HEK293 (cell line): ENCODE data around the gene IL17B.

Source experiments
- CTCF ChIA-PET: fragments of 350-600 bp; formaldehyde crosslinking; extraction: SDS; loops from one replicate; lab custom pipeline; 2021; ENCODE audit warnings: antibody characterized with exemption; lab: Yijun Ruan, JAX
- POLR2A ChIA-PET: fragments of 300-600 bp; formaldehyde crosslinking; extraction: SDS; loops from one replicate; lab custom pipeline; 2020; ENCODE audit warnings: antibody characterized with exemption, inconsistent platforms; lab: Yijun Ruan, JAX
- H3K27ac ChIP-seq: fragments of 200-500 bp; sonication (Bioruptor generic); 2 replicates; pipeline ENCODE4 v1.5.1; 2014; ENCODE audit warnings: low read depth, low read length, control low read depth, inconsistent platforms; ENCODE audit errors: extremely low read depth
- H3K36me3 ChIP-seq, 2 experiments: fragments of 200-500 bp in 1 of 2; sonication (Bioruptor generic) in 1 of 2; 1 replicate in 1 of 2; 2 replicates in 1 of 2; pipeline ENCODE4 v1.5.1; 2014 to 2017; ENCODE audit warnings: inconsistent platforms in 2 of 2, low read length in 2 of 2; ENCODE audit not compliant: control insufficient read depth in 2 of 2, insufficient read depth in 1 of 2
- H3K4me1 ChIP-seq: fragments of 200-500 bp; sonication (Bioruptor generic); 2 replicates; pipeline ENCODE4 v1.5.1; 2014; ENCODE audit warnings: mild to moderate bottlenecking, low read length, inconsistent platforms; ENCODE audit not compliant: control insufficient read depth, insufficient read depth
- H3K4me3 ChIP-seq: 2 replicates; pipeline ENCODE4 v1.5.1; 2011; ENCODE audit warnings: low read depth, mild to moderate bottlenecking, control low read depth, low read length, moderate library complexity
- H3K9me3 ChIP-seq: fragments of 200-500 bp; sonication (Bioruptor generic); 2 replicates; pipeline ENCODE4 v1.5.1; 2014; ENCODE audit warnings: low read depth, low read length, inconsistent platforms; ENCODE audit not compliant: control insufficient read depth, insufficient read depth
- GFI1B ChIP-seq: fragments of 450-650 bp; formaldehyde crosslinking; IDR thresholded peaks from 2 replicates; pipeline ENCODE4 v1.5.1; 2016; ENCODE audit warnings: missing biosample characterization, missing genetic modification characterization
- GLI2 ChIP-seq: fragments of 450-650 bp; formaldehyde crosslinking; IDR thresholded peaks from 2 replicates; pipeline ENCODE4; 2017; ENCODE audit warnings: missing biosample characterization, missing genetic modification characterization, low read depth, borderline replicate concordance
- HOXA7 ChIP-seq: sonication (generic); formaldehyde crosslinking; IDR thresholded peaks from 2 replicates; pipeline ENCODE4 v1.8.1; 2022; ENCODE audit warnings: missing genetic modification reagents, borderline replicate concordance
- SCRT1 ChIP-seq: fragments of 450-650 bp; formaldehyde crosslinking; IDR thresholded peaks from 2 replicates; pipeline ENCODE4 v1.5.1; 2016; ENCODE audit warnings: missing biosample characterization, missing genetic modification characterization, borderline replicate concordance
- SETDB1 ChIP-seq: IDR thresholded peaks from one replicate; pipeline ENCODE4 v1.6.1; 2017; ENCODE audit warnings: mild to moderate bottlenecking, low read length, moderate library complexity, mixed read lengths; ENCODE audit not compliant: insufficient read length
- SP7 ChIP-seq: fragments of 450-650 bp; formaldehyde crosslinking; IDR thresholded peaks from 2 replicates; pipeline ENCODE4 v1.5.1; 2016; ENCODE audit warnings: missing biosample characterization, missing genetic modification characterization
- ZFP3 ChIP-seq: fragments of 450-650 bp; formaldehyde crosslinking; IDR thresholded peaks from 2 replicates; pipeline ENCODE4 v1.5.1; 2016; ENCODE audit warnings: low read depth, missing biosample characterization, missing genetic modification characterization
- ZFP37 ChIP-seq: fragments of 450-650 bp; formaldehyde crosslinking; IDR thresholded peaks from 2 replicates; pipeline ENCODE4 v1.5.1; 2016; ENCODE audit warnings: missing biosample characterization, missing genetic modification characterization
- ZNF121 ChIP-seq: fragments of 450-650 bp; formaldehyde crosslinking; IDR thresholded peaks from 2 replicates; pipeline ENCODE4 v1.5.1; 2016; ENCODE audit warnings: missing biosample characterization, missing genetic modification characterization
- ZNF416 ChIP-seq: fragments of 450-650 bp; formaldehyde crosslinking; IDR thresholded peaks from 2 replicates; pipeline ENCODE4 v1.5.1; 2016; ENCODE audit warnings: missing biosample characterization, missing genetic modification characterization
- ZNF529 ChIP-seq: fragments of 450-650 bp; formaldehyde crosslinking; IDR thresholded peaks from 2 replicates; pipeline ENCODE4 v1.5.1; 2017; ENCODE audit warnings: missing genetic modification characterization, missing biosample characterization; ENCODE audit not compliant: insufficient replicate concordance
- ZNF585B ChIP-seq: fragments of 450-650 bp; formaldehyde crosslinking; IDR thresholded peaks from 2 replicates; pipeline ENCODE4 v1.5.1; 2016; ENCODE audit warnings: missing biosample characterization, missing genetic modification characterization
- ZNF621 ChIP-seq: fragments of 450-650 bp; formaldehyde crosslinking; IDR thresholded peaks from 2 replicates; pipeline ENCODE4 v1.5.1; 2017; ENCODE audit warnings: missing biosample characterization, missing genetic modification characterization
- ZNF660 ChIP-seq: fragments of 450-650 bp; IDR thresholded peaks from 2 replicates; pipeline ENCODE4 v1.5.1; 2018; ENCODE audit warnings: missing biosample characterization, mild to moderate bottlenecking, missing genetic modification characterization
- ZSCAN23 ChIP-seq: fragments of 450-650 bp; formaldehyde crosslinking; IDR thresholded peaks from 2 replicates; pipeline ENCODE4 v1.5.1; 2016; ENCODE audit warnings: missing biosample characterization, missing genetic modification characterization
- TF ChIP-seq, protein P1 (sequence below): fragments of 450-650 bp; formaldehyde crosslinking; IDR thresholded peaks from 2 replicates; pipeline ENCODE4 v1.5.1; 2016; ENCODE audit warnings: missing biosample characterization, missing genetic modification characterization
- TF ChIP-seq, protein P2 (sequence below): fragments of 450-650 bp; formaldehyde crosslinking; IDR thresholded peaks from 2 replicates; pipeline ENCODE4 v1.5.1; 2016; ENCODE audit warnings: missing biosample characterization, missing genetic modification characterization

The IL17B gene

DNA sequence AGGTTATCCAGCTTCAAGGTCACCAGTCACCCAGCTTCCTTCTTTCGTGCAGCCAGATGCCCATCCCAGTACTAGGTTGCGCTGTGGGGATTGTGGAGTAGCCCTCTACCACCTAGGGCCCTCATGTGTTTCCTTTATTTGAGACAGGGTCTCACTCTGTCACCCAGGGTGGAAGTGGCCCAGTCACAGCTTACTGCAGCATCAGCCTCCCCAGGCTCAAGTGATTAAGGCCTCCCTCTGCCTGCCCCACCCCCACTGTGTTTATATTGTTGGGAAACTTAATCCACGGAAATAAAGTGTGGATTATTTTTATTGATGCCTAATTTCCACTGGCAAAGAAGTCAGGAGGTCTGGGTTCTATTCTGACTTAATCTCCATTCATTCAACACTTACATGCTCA lies 4.3 kb downstream of the IL17B start:
- CTCF ChIA-PET, result interaction anchor here (1.2 to 15.5 kb wide), 5 partner anchors 7 to 79 kb away, joined by 3 to 212 read pairs (median 61); no protein-coding TSS in a partner anchor
- POLR2A ChIA-PET, result no interaction called here
- no peak for TF ChIP-seq ZFP3 (tag by site-specific recombination)
- TF ChIP-seq, protein P1, sequence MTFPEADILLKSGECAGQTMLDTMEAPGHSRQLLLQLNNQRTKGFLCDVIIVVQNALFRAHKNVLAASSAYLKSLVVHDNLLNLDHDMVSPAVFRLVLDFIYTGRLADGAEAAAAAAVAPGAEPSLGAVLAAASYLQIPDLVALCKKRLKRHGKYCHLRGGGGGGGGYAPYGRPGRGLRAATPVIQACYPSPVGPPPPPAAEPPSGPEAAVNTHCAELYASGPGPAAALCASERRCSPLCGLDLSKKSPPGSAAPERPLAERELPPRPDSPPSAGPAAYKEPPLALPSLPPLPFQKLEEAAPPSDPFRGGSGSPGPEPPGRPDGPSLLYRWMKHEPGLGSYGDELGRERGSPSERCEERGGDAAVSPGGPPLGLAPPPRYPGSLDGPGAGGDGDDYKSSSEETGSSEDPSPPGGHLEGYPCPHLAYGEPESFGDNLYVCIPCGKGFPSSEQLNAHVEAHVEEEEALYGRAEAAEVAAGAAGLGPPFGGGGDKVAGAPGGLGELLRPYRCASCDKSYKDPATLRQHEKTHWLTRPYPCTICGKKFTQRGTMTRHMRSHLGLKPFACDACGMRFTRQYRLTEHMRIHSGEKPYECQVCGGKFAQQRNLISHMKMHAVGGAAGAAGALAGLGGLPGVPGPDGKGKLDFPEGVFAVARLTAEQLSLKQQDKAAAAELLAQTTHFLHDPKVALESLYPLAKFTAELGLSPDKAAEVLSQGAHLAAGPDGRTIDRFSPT (tag by site-specific recombination), result no peak
- TF ChIP-seq, all 188 proteins: peak for 0

DNA sequence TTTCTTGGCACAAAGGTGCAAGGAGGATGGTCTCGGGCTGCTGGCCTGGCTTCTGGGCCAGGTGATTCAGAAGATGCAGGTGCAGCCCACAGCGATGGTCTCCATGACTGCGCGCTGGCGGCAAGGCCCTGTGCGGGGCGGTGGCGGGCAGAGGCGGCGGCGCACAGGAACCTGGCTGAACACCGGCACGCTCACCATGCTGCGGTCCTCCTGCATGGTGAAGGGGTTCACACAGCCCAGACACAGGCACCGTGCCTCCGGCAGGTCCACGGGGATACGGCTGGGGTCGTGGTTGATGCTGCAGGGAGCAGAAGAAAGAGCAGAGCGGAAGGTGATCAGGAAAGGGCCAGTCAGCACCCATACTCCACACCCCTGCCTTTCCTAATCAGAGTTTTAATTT lies 4.8 kb downstream of the IL17B start:
- H3K27ac ChIP-seq, result no peak overlapping the region
- no peaks in the 10 kb centered on the region for H3K4me1 ChIP-seq
- POLR2A ChIA-PET, result no interaction called here
- H3K9me3 ChIP-seq, result no peaks in the 10 kb centered on the region
- no peaks in the 10 kb centered on the region for H3K36me3 ChIP-seq
- CTCF ChIA-PET, result interaction anchor here (0.6 to 15.5 kb wide), 5 partner anchors 10 to 1707 kb away, joined by 3 to 212 read pairs (median 61); partner anchors contain the start of gene TNIP1
- TF ChIP-seq, protein P2, sequence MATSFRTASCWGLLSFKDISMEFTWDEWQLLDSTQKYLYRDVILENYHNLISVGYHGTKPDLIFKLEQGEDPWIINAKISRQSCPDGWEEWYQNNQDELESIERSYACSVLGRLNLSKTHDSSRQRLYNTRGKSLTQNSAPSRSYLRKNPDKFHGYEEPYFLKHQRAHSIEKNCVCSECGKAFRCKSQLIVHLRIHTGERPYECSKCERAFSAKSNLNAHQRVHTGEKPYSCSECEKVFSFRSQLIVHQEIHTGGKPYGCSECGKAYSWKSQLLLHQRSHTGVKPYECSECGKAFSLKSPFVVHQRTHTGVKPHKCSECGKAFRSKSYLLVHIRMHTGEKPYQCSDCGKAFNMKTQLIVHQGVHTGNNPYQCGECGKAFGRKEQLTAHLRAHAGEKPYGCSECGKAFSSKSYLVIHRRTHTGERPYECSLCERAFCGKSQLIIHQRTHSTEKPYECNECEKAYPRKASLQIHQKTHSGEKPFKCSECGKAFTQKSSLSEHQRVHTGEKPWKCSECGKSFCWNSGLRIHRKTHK (tag by site-specific recombination), result no peak
- TF ChIP-seq ZNF121 (tag by site-specific recombination) (no peak), ZNF416 (no peak), GFI1B (no peak), ZNF529 (no peak), ZNF621 (tag by site-specific recombination) (no peak), ZNF660 (tag by site-specific recombination) (no peak), HOXA7 (CRISPR knock-in tag) (no peak)
- H3K4me3 ChIP-seq, result no peak overlapping the region

More for the DNA sequence above, 4.3 kb downstream of the IL17B start:
- Histone ChIP-seq H3K9me3 (no peaks in the 10 kb centered on the region), H3K36me3 (no peaks in the 10 kb centered on the region), H3K4me3 (no peak overlapping the region), H3K4me1 (no peaks in the 10 kb centered on the region), H3K27ac (no peak overlapping the region)

DNA sequence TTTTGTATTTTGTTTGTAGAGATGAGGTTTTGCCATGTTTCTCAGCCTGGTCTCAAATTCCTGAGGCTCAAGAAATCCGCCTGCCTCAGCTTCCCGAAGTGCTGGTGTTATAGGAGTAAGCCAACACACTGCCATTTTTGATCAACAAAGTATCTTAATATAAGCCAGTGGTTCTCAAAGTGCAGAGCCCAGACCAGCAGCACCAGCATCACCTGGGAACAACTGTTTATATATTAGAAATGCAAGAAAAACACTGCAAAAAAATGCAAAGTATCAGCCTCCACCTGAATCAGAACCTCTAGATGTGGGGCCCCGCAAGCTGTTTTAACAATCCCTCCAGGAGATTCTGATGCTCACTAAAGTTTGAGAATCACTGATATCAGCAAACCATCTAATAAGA lies 6.2 kb downstream of the IL17B start:
- H3K4me3 ChIP-seq, result no peak overlapping the region
- TF ChIP-seq ZNF121 (tag by site-specific recombination) (no peak), SETDB1 (no peak), SCRT1 (tag by site-specific recombination) (no peak), GLI2 (tag by site-specific recombination) (no peak), SP7 (tag by site-specific recombination) (no peak), ZFP37 (no peak), ZNF585B (no peak), ZSCAN23 (no peak)
- no peaks in the 10 kb centered on the region for H3K9me3 ChIP-seq
- POLR2A ChIA-PET, result interaction anchor here (1.5 kb wide), 1 partner anchor 15 kb away, joined by 6 read pairs; the partner anchor contains the start of gene PCYOX1L
- CTCF ChIA-PET, result interaction anchor here (0.7 to 15.5 kb wide), 11 partner anchors 10 to 192 kb away, joined by 3 to 212 read pairs (median 6); partner anchors contain the start of gene PCYOX1L
- no peak overlapping the region for H3K27ac ChIP-seq
- H3K4me1 ChIP-seq, result no peaks in the 10 kb centered on the region
- peaks cover 0 to 6% of the 10 kb centered on the region in 2 experiments; a peak in 1 of 3 replicates for H3K36me3 ChIP-seq
